HepG2 (cell line): ENCODE data around the gene CLN6. TPM values are rescaled to one million over a fixed set of nuclear protein-coding genes. Genes with fewer than 3 reads are reported as not detected.

Experiments
- DMAP1 ChIP-seq: IDR thresholded peaks from 2 replicates; pipeline ENCODE4 v1.6.1; 2016
- DZIP1 ChIP-seq: sonication (generic); formaldehyde crosslinking; IDR thresholded peaks from 2 replicates; pipeline ENCODE4 v1.5.0; 2020; ENCODE audit warnings: mild to moderate bottlenecking, missing genetic modification reagents
- HOXA3 ChIP-seq: sonication (generic); formaldehyde crosslinking; IDR thresholded peaks from 2 replicates; pipeline ENCODE4 v1.5.0; 2020; ENCODE audit warnings: missing genetic modification reagents
- IRF2 ChIP-seq: IDR thresholded peaks from 2 replicates; pipeline ENCODE4 v1.6.1; 2018; ENCODE audit warnings: missing genetic modification reagents, missing compliant biosample characterization
- POGK ChIP-seq: sonication (generic); formaldehyde crosslinking; conservative IDR thresholded peaks from 2 replicates; pipeline ENCODE4 v1.8.0; 2022; ENCODE audit warnings: mild to moderate bottlenecking, moderate library complexity, missing genetic modification reagents
- POLR2A ChIP-seq, 2 experiments: IDR thresholded peaks; 2 replicates each; pipeline ENCODE4 v1.6.1; 2011; ENCODE audit warnings: low read depth in 2 of 2, low read length in 2 of 2, mild to moderate bottlenecking in 1 of 2, moderate library complexity in 1 of 2; ENCODE audit not compliant: insufficient read depth in 1 of 2
- RFXAP ChIP-seq: sonication (generic); formaldehyde crosslinking; IDR thresholded peaks from 2 replicates; pipeline ENCODE4 v1.4.0; 2020; ENCODE audit warnings: missing genetic modification reagents, borderline replicate concordance
- TMF1 ChIP-seq: sonication (generic); formaldehyde crosslinking; IDR thresholded peaks from 2 replicates; pipeline ENCODE4 v1.8.1; 2022; ENCODE audit warnings: low read depth, missing genetic modification reagents
- XBP1 ChIP-seq: sonication (generic); formaldehyde crosslinking; IDR thresholded peaks from 2 replicates; pipeline ENCODE4 v1.5.0; 2020; ENCODE audit warnings: missing genetic modification reagents
- ZBED4 ChIP-seq: sonication (generic); formaldehyde crosslinking; IDR thresholded peaks from 2 replicates; pipeline ENCODE4 v1.4.0; 2020; ENCODE audit warnings: missing genetic modification reagents, borderline replicate concordance
- ZBTB39 ChIP-seq: sonication (generic); formaldehyde crosslinking; IDR thresholded peaks from 2 replicates; pipeline ENCODE4 v1.5.0; 2020; ENCODE audit warnings: missing genetic modification reagents
- ZFY ChIP-seq: sonication (generic); formaldehyde crosslinking; IDR thresholded peaks from 2 replicates; pipeline ENCODE4 v1.4.0; 2020; ENCODE audit warnings: missing genetic modification reagents
- ZNF230 ChIP-seq: sonication (generic); formaldehyde crosslinking; IDR thresholded peaks from 2 replicates; pipeline ENCODE4 v1.4.0; 2020; ENCODE audit warnings: mild to moderate bottlenecking, missing genetic modification reagents
- ZNF510 ChIP-seq: sonication (generic); formaldehyde crosslinking; IDR thresholded peaks from 2 replicates; pipeline ENCODE4 v1.4.0; 2020; ENCODE audit warnings: low read depth, mild to moderate bottlenecking, missing genetic modification reagents
- ZNF572 ChIP-seq: sonication (generic); formaldehyde crosslinking; IDR thresholded peaks from 2 replicates; pipeline ENCODE4 v1.5.1; 2020; ENCODE audit warnings: mild to moderate bottlenecking, missing genetic modification reagents
- ZNF672 ChIP-seq: sonication (generic); formaldehyde crosslinking; IDR thresholded peaks from 2 replicates; pipeline ENCODE4 v1.8.1; 2022; ENCODE audit warnings: missing genetic modification reagents
- ZSCAN29 ChIP-seq: sonication (generic); formaldehyde crosslinking; conservative IDR thresholded peaks from 2 replicates; pipeline ENCODE4 v1.4.0; 2020; ENCODE audit warnings: mild to moderate bottlenecking, missing genetic modification reagents
- ZSCAN31 ChIP-seq: sonication (generic); formaldehyde crosslinking; IDR thresholded peaks from 2 replicates; pipeline ENCODE4 v1.5.0; 2020; ENCODE audit warnings: low read depth, mild to moderate bottlenecking, missing genetic modification reagents
- polyA plus RNA-seq, 8 experiments: library from polyadenylated mRNA; depleted of rRNA in 3 of 8; stranded (reverse) in 7 of 8; unstranded in 1 of 8; fragments of >200 nt; fragmentation: Illumina TruSeq in 4 of 8; extraction: Trizol in 4 of 8; gene quantifications; 2 replicates each; pipeline versions ENCODE4 v1.2.1 to v1.2.3, GENCODE V29; 2011 to 2016; ENCODE audit warnings: low read depth in 4 of 8, missing spikeins in 1 of 8, mixed read lengths in 1 of 8; ENCODE audit not compliant: insufficient read depth in 1 of 8
- total RNA-seq, 5 experiments: library from RNA; depleted of rRNA; stranded (reverse); fragments of >200 nt; fragmentation: Illumina TruSeq; extraction: Trizol; gene quantifications; 2 replicates each; pipeline ENCODE4 v1.2.3, GENCODE V29; 2016; ENCODE audit warnings: low read depth in 1 of 5

CLN6 gene
- total and polyA plus RNA-seq, 2 of the 13 experiments (the other 11 are each of a cell fraction or from before 2014, with no cell fraction given) = 24.9 to 27.1 TPM

GRCh38 chr15:68277603-68278344, 48.2 kb upstream of the CLN6 start, which contains the start of gene FEM1B (continued):
- TF ChIP-seq XBP1 (CRISPR knock-in tag) (0 out of 2 replicates have a peak, but pooled peaks have one; percentile 54), POLR2A (IDR thresholded peaks at IDR 0.05; ENCODE audit: insufficient read depth in 1 of 2, low read depth in 2 of 2, low read length in 2 of 2) (peak; percentile 71 to 76), ZNF510 (CRISPR knock-in tag) (no peak), ZNF230 (peak; percentile 68), TMF1 (CRISPR knock-in tag) (peak; percentile 91), DMAP1 (peak; percentile 95), DZIP1 (no peak), ZBTB39 (peak; percentile 74; the same call in 1 of the 2 replicates), HOXA3 (CRISPR knock-in tag) (peak; percentile 85), POGK (peak; percentile 54; the same call in 1 of the 2 replicates), ZSCAN31 (CRISPR knock-in tag) (peak; percentile 96), ZSCAN29 (CRISPR knock-in tag) (peak; percentile 86; the same call in 1 of the 2 replicates), ZBED4 (CRISPR knock-in tag) (no peak), IRF2 (CRISPR knock-in tag) (peak; percentile 95), ZNF572 (CRISPR knock-in tag) (no peak; the same call in 1 of the 2 replicates), ZNF672 (no peak; the same call in 1 of the 2 replicates), ZFY (CRISPR knock-in tag) (peak; percentile 98), RFXAP (CRISPR knock-in tag) (peak; percentile 60; the same call in 1 of the 2 replicates)
